T-cell (primary cell): Measurements from ENCODE around the gene TNFRSF12A. TPM values are rescaled to one million over a fixed set of nuclear protein-coding genes. Genes with fewer than 3 reads are reported as not detected.

Experiments used
- ATAC-seq, 4 experiments: fragments of 200-7000 bp in 3 of 4; fragments of 150-1000 bp in 1 of 4; cut with Tn5 transposase; replicated peaks in 1 of 4; 1 replicate in 3 of 4; 2 replicates in 1 of 4; pipeline ENCODE4 v1.10.0; 2021; ENCODE audit warnings: moderate library complexity in 3 of 4, mild to moderate bottlenecking in 2 of 4, moderate number of reproducible peaks in 1 of 4
- CTCF ChIA-PET, 2 donors: fragments of 300-600 bp; sonication (Branson Sonifier 250); formaldehyde crosslinking; loops; one replicate each; lab custom pipeline; 2022; ENCODE audit warnings: antibody characterized with exemption in 2 of 2; lab: Charles Lee
- POLR2A ChIA-PET, 2 donors: fragments of 300-600 bp; sonication (Branson Sonifier 250); formaldehyde crosslinking; loops; one replicate each; lab custom pipeline; 2022; ENCODE audit warnings: antibody characterized with exemption in 2 of 2; lab: Charles Lee
- DNase-seq, 35 experiments: peaks; one replicate each; pipeline versions ENCODE4 v3.0.0 to v3.0.0-alpha.2; 2013 to 2023
- H3K27ac ChIP-seq: one replicate; pipeline ENCODE4 v1.5.1; 2013; ENCODE audit warnings: low read length
- H3K27me3 ChIP-seq, 2 experiments: replicated peaks in 1 of 2; 1 replicate in 1 of 2; 2 replicates in 1 of 2; pipeline versions ENCODE4 v1.6.1 to v1.7.0; 2013; ENCODE audit warnings: low read length in 1 of 2, mixed read lengths in 1 of 2; ENCODE audit not compliant: control insufficient read depth in 2 of 2, insufficient read depth in 2 of 2; ENCODE audit errors: extremely low read depth in 1 of 2
- H3K36me3 ChIP-seq, 2 donors: 1 replicate in 1 of 2; 2 replicates in 1 of 2; pipeline versions ENCODE4 v1.6.1 to v1.7.0; 2013; ENCODE audit warnings: low read length in 1 of 2; ENCODE audit not compliant: control insufficient read depth in 2 of 2, insufficient read depth in 1 of 2; ENCODE audit errors: extremely low read depth in 1 of 2
- H3K4me1 ChIP-seq, 2 experiments: 1 replicate in 1 of 2; 2 replicates in 1 of 2; pipeline versions ENCODE4 v1.6.1 to v1.7.0; 2013; ENCODE audit warnings: low read length in 2 of 2, mixed read lengths in 1 of 2; ENCODE audit not compliant: insufficient read depth in 2 of 2, control insufficient read depth in 1 of 2; ENCODE audit errors: extremely low read depth in 1 of 2
- H3K4me3 ChIP-seq, 2 donors: 1 replicate in 1 of 2; 2 replicates in 1 of 2; pipeline versions ENCODE4 v1.5.1 to v1.7.0; 2013; ENCODE audit warnings: mild to moderate bottlenecking in 2 of 2, low read length in 1 of 2, moderate library complexity in 1 of 2; ENCODE audit not compliant: control insufficient read depth in 1 of 2; ENCODE audit errors: extremely low read depth in 1 of 2
- H3K9me3 ChIP-seq: 2 replicates; pipeline ENCODE4 v1.7.0; 2013
- H3K27ac Mint-ChIP-seq, 2 donors: one replicate each; pipeline ENCODE4 v1.8.0; 2020 to 2021; ENCODE audit warnings: mild to moderate bottlenecking in 2 of 2, mixed read lengths in 2 of 2
- H3K27me3 Mint-ChIP-seq, 2 donors: one replicate each; pipeline ENCODE4 v1.8.0; 2021 to 2022; ENCODE audit warnings: mixed read lengths in 2 of 2
- H3K36me3 Mint-ChIP-seq: one replicate; pipeline ENCODE4 v1.8.0; 2021; ENCODE audit warnings: mixed read lengths
- H3K4me1 Mint-ChIP-seq, 3 donors: one replicate each; pipeline ENCODE4 v1.8.0; 2020 to 2022; ENCODE audit warnings: mixed read lengths in 3 of 3, mild to moderate bottlenecking in 1 of 3
- H3K4me3 Mint-ChIP-seq, 3 donors: one replicate each; pipeline ENCODE4 v1.8.0; 2020 to 2022; ENCODE audit warnings: mild to moderate bottlenecking in 3 of 3, mixed read lengths in 3 of 3, moderate library complexity in 3 of 3
- H3K9me3 Mint-ChIP-seq, 3 donors: one replicate each; pipeline ENCODE4 v1.8.0; 2020 to 2022; ENCODE audit warnings: mixed read lengths in 3 of 3
- WGBS: methylation state at CpG from one replicate; pipeline ENCODE4 v1.1.5; 2013; ENCODE audit warnings: missing lambda C conversion rate; ENCODE audit not compliant: insufficient coverage; 5-methylcytosine and 5-hydroxymethylcytosine counted together
- total RNA-seq, 35 experiments: library from RNA in 6 of 35; stranded (reverse) in 6 of 35; fragments of 120-200 nt in 1 of 35; gene quantifications; one replicate each; pipeline versions ENCODE4 v1.2.1 to v1.2.4 and lab custom pipeline; 2013 to 2026

The TNFRSF12A gene
- total RNA-seq, 5 donors from 2014 or later (not counting 1 experiment from before 2014, with no cell fraction given), result 0.43 to 3.7 (median 2.5) TPM

GRCh38 chr16:2988590-2989099, 31.5 kb upstream of the TNFRSF12A start:
- DNase-seq, result no peak
- POLR2A ChIA-PET, result no interaction called here

GRCh38 chr16:2990891-2991290, 29.3 kb upstream of the TNFRSF12A start:
- Mint-ChIP-seq H3K4me3 (no peak overlapping the region), H3K27ac (no peak overlapping the region), H3K36me3 (no peaks in the 10 kb centered on the region), H3K27me3 (peaks cover 0 to 1% of the 10 kb centered on the region in 2 donors), H3K9me3 (no peaks in the 10 kb centered on the region), H3K4me1 (no peaks in the 10 kb centered on the region)
- WGBS, result 70% methylated on average over 3 of the region's 10 CpGs
- Histone ChIP-seq H3K27me3 (peaks cover 0 to 55% of the 10 kb centered on the region in 2 experiments), H3K36me3 (no peaks in the 10 kb centered on the region), H3K4me1 (no peaks in the 10 kb centered on the region), H3K27ac (no peak overlapping the region), H3K4me3 (no peak overlapping the region), H3K9me3 (no peaks in the 10 kb centered on the region)
- ChIA-PET POLR2A (no interaction called here), CTCF (no interaction called here)
- ATAC-seq, result no peak
- DNase-seq, result no peak

More at GRCh38 chr16:2988590-2989099, 31.5 kb upstream of the TNFRSF12A start:
- Histone ChIP-seq H3K4me1 (peaks cover 0 to 5% of the 10 kb centered on the region in 2 experiments), H3K27me3 (peaks cover 0 to 64% of the 10 kb centered on the region in 2 experiments), H3K36me3 (no peaks in the 10 kb centered on the region), H3K27ac (no peak overlapping the region), H3K4me3 (no peak overlapping the region), H3K9me3 (no peaks in the 10 kb centered on the region)
- peaks cover 3 to 4% (median 3%) of the 10 kb centered on the region in 3 donors for H3K4me1 Mint-ChIP-seq
- no peaks in the 10 kb centered on the region for H3K9me3 Mint-ChIP-seq
- no peak overlapping the region for H3K27ac Mint-ChIP-seq
- H3K4me3 Mint-ChIP-seq, result no peak overlapping the region
- ATAC-seq, result no peak
- no peaks in the 10 kb centered on the region for H3K36me3 Mint-ChIP-seq
- CTCF ChIA-PET, result no interaction called here
- H3K27me3 Mint-ChIP-seq, result peaks cover 0 to 1% of the 10 kb centered on the region in 2 donors
- WGBS, result 79% methylated on average over 8 of the region's 8 CpGs

- POLR2A ChIA-PET, result no interaction called here
- no peak for DNase-seq
- H3K27me3 Mint-ChIP-seq, result peaks cover 0 to 1% of the 10 kb centered on the region in 2 donors
- no peaks in the 10 kb centered on the region for H3K36me3 Mint-ChIP-seq
- Histone ChIP-seq H3K36me3 (no peaks in the 10 kb centered on the region), H3K27me3 (peaks cover 0 to 56% of the 10 kb centered on the region in 2 experiments), H3K4me3 (no peak overlapping the region), H3K4me1 (no peaks in the 10 kb centered on the region), H3K27ac (no peak overlapping the region), H3K9me3 (no peaks in the 10 kb centered on the region)
- ATAC-seq, result no peak
- no peaks in the 10 kb centered on the region for H3K9me3 Mint-ChIP-seq
- 83% methylated on average over 2 of the region's 12 CpGs for WGBS
- H3K4me1 Mint-ChIP-seq, result no peaks in the 10 kb centered on the region
- no peak overlapping the region for H3K27ac Mint-ChIP-seq
- CTCF ChIA-PET, result no interaction called here
- no peak overlapping the region for H3K4me3 Mint-ChIP-seq
Measured at GRCh38 chr16:2991566-2992261, 28.5 kb upstream of the TNFRSF12A start.

- no peaks in the 10 kb centered on the region for H3K4me1 Mint-ChIP-seq
- Histone ChIP-seq H3K27me3 (peaks cover 0 to 55% of the 10 kb centered on the region in 2 experiments), H3K27ac (no peak overlapping the region), H3K36me3 (no peaks in the 10 kb centered on the region), H3K9me3 (no peaks in the 10 kb centered on the region), H3K4me1 (no peaks in the 10 kb centered on the region), H3K4me3 (no peak overlapping the region)
- DNase-seq, result no peak
- H3K36me3 Mint-ChIP-seq, result no peaks in the 10 kb centered on the region
- H3K27ac Mint-ChIP-seq, result no peak overlapping the region
- no peaks in the 10 kb centered on the region for H3K9me3 Mint-ChIP-seq
- ChIA-PET CTCF (no interaction called here), POLR2A (no interaction called here)
- H3K4me3 Mint-ChIP-seq, result no peak overlapping the region
- 83% methylated on average over 1 of the region's 14 CpGs for WGBS
- peaks cover 0 to 1% of the 10 kb centered on the region in 2 donors for H3K27me3 Mint-ChIP-seq
- ATAC-seq, result no peak
Measured at GRCh38 chr16:2992383-2993081, 27.6 kb upstream of the TNFRSF12A start.

GRCh38 chr16:2996298-2996697, 23.9 kb upstream of the TNFRSF12A start:
- no peak for ATAC-seq
- CTCF ChIA-PET, result interaction anchor here in 1 of 2 donors (0.6 kb wide), 1 partner anchor 110 kb away, joined by 8 read pairs; no protein-coding TSS in a partner anchor
- no peak overlapping the region for H3K4me3 Mint-ChIP-seq

GRCh38 chr16:2999929-3000328, 20.2 kb upstream of the TNFRSF12A start:
- no peak overlapping the region for H3K4me3 ChIP-seq
- ATAC-seq (no peak), DNase-seq (no peak)
- no peak overlapping the region for H3K27ac ChIP-seq
- H3K4me1 ChIP-seq, result peaks cover 0 to 7% of the 10 kb centered on the region in 2 experiments
- Mint-ChIP-seq H3K4me3 (no peak overlapping the region), H3K27ac (no peak overlapping the region), H3K4me1 (peaks cover 0 to 4% (median 4%) of the 10 kb centered on the region in 3 donors), H3K36me3 (no peaks in the 10 kb centered on the region), H3K9me3 (no peaks in the 10 kb centered on the region), H3K27me3 (peaks cover 3 to 11% of the 10 kb centered on the region in 2 donors)
- H3K27me3 ChIP-seq, result peaks cover 0 to 47% of the 10 kb centered on the region in 2 experiments
- 80% methylated on average over 3 of the region's 6 CpGs for WGBS
- POLR2A ChIA-PET, result no interaction called here
- no peaks in the 10 kb centered on the region for H3K36me3 ChIP-seq
- CTCF ChIA-PET, result no interaction called here
- H3K9me3 ChIP-seq, result no peaks in the 10 kb centered on the region

More at GRCh38 chr16:2996298-2996697, 23.9 kb upstream of the TNFRSF12A start:
- H3K4me1 Mint-ChIP-seq, result no peaks in the 10 kb centered on the region
- no peaks in the 10 kb centered on the region for H3K4me1 ChIP-seq
- no peak for DNase-seq
- H3K4me3 ChIP-seq, result no peak overlapping the region
- peaks cover 0 to 49% of the 10 kb centered on the region in 2 experiments for H3K27me3 ChIP-seq
- no peaks in the 10 kb centered on the region for H3K36me3 ChIP-seq
- peaks cover 3 to 5% of the 10 kb centered on the region in 2 donors for H3K27me3 Mint-ChIP-seq
- POLR2A ChIA-PET, result no interaction called here
- H3K27ac ChIP-seq, result no peak overlapping the region
- 79% methylated on average over 8 of the region's 13 CpGs for WGBS
- H3K9me3 Mint-ChIP-seq, result no peaks in the 10 kb centered on the region
- no peaks in the 10 kb centered on the region for H3K9me3 ChIP-seq
- no peak overlapping the region for H3K27ac Mint-ChIP-seq
- no peaks in the 10 kb centered on the region for H3K36me3 Mint-ChIP-seq
